UCSD-AML1 (cell line): ENCODE measurements around the gene GNPNAT1.
"Not testable (repeated sequence)": the region's sequence is repeated elsewhere in the genome, so short reads cannot be mapped to it uniquely, and the experiment has no call there.

Experiments
- DNase-seq: peaks from one replicate; lab custom pipeline; 2025; ENCODE audit not compliant: unreplicated experiment; lab: John Stamatoyannopoulos, UW

GNPNAT1 gene

GRCh38 chr14:52729925-52730708 is 61.3 kb downstream of the GNPNAT1 start, which contains the start of gene STYX:
STYX (plus strand) TSS chr14:52730166; CDS start chr14:52730475, 309 bp downstream.
- DNase-seq: peak; percentile 100

- DNase-seq: no peak
Measured at GRCh38 chr14:52729585-52729924, 61.9 kb downstream of the GNPNAT1 start.

GRCh38 chr14:52729035-52729434 is 62.4 kb downstream of the GNPNAT1 start:
- not testable (repeated sequence) for DNase-seq

GRCh38 chr14:52727509-52727908 is 63.9 kb downstream of the GNPNAT1 start:
- not testable (repeated sequence) for DNase-seq
